Liver (tissue), 9 donors: ENCODE measurements around the gene S1PR1. TPM values are rescaled to one million over a fixed set of nuclear protein-coding genes. Genes with fewer than 3 reads are reported as not detected.

Source experiments
- DNase-seq: peaks from one replicate; pipeline ENCODE4 v3.0.0-alpha.2; 2017; ENCODE audit warnings: low spot score
- H3K27ac ChIP-seq, 2 donors: one replicate each; pipeline ENCODE4 v1.7.0; 2013; ENCODE audit warnings: inconsistent platforms in 2 of 2, low read length in 2 of 2, control low read depth in 1 of 2, low read depth in 1 of 2, mild to moderate bottlenecking in 1 of 2
- H3K27me3 ChIP-seq, 4 donors: one replicate each; pipeline versions ENCODE4 v1.6.1 to v1.7.0; 2013; ENCODE audit warnings: low read length in 3 of 4, inconsistent platforms in 1 of 4, mild to moderate bottlenecking in 1 of 4, moderate library complexity in 1 of 4; ENCODE audit not compliant: control insufficient read depth in 4 of 4, insufficient read depth in 4 of 4
- H3K36me3 ChIP-seq, 4 donors: one replicate each; pipeline versions ENCODE4 v1.6.1 to v1.7.0; 2013; ENCODE audit warnings: low read length in 3 of 4, mild to moderate bottlenecking in 3 of 4, low read depth in 1 of 4, moderate library complexity in 1 of 4; ENCODE audit not compliant: control insufficient read depth in 4 of 4, insufficient read depth in 3 of 4
- H3K4me1 ChIP-seq, 4 donors: one replicate each; pipeline versions ENCODE4 v1.6.1 to v1.7.0; 2013; ENCODE audit warnings: low read length in 3 of 4, mild to moderate bottlenecking in 3 of 4, moderate library complexity in 1 of 4; ENCODE audit not compliant: control insufficient read depth in 4 of 4, insufficient read depth in 4 of 4
- H3K4me3 ChIP-seq, 3 donors: one replicate each; pipeline versions ENCODE4 v1.6.1 to v1.7.0; 2013; ENCODE audit warnings: low read length in 3 of 3, control low read depth in 1 of 3, low read depth in 1 of 3, mild to moderate bottlenecking in 1 of 3
- H3K9ac ChIP-seq, 2 donors: one replicate each; pipeline ENCODE4 v1.7.0; 2013; ENCODE audit warnings: low read length in 2 of 2, mild to moderate bottlenecking in 2 of 2, moderate library complexity in 2 of 2, control low read depth in 1 of 2, low read depth in 1 of 2
- H3K9me3 ChIP-seq, 4 donors: one replicate each; pipeline versions ENCODE4 v1.6.1 to v1.7.0; 2013; ENCODE audit warnings: low read length in 3 of 4; ENCODE audit not compliant: control insufficient read depth in 4 of 4
- EGR1 ChIP-seq, 2 donors: IDR thresholded peaks; 2 replicates each; pipeline ENCODE4 v1.6.1; 2016 to 2018; ENCODE audit warnings: antibody characterized with exemption in 2 of 2, low read depth in 2 of 2
- FOXA1 ChIP-seq: IDR thresholded peaks from 2 replicates; pipeline ENCODE4 v1.6.1; 2016; ENCODE audit warnings: antibody characterized with exemption
- GABPA ChIP-seq, 2 donors: IDR thresholded peaks in 1 of 2; conservative IDR thresholded peaks in 1 of 2; 2 replicates each; pipeline ENCODE4 v1.6.1; 2016; ENCODE audit warnings: antibody characterized with exemption in 2 of 2, mild to moderate bottlenecking in 1 of 2, moderate library complexity in 1 of 2
- HNF4A ChIP-seq, 2 donors: conservative IDR thresholded peaks; 2 replicates each; pipeline ENCODE4 v1.6.1; 2016; ENCODE audit warnings: antibody characterized with exemption in 2 of 2, mild to moderate bottlenecking in 2 of 2
- HNF4G ChIP-seq: IDR thresholded peaks from 2 replicates; pipeline ENCODE4 v1.6.1; 2016; ENCODE audit warnings: antibody characterized with exemption
- JUND ChIP-seq, 2 donors: IDR thresholded peaks; 2 replicates each; pipeline ENCODE4 v1.6.1; 2016; ENCODE audit warnings: antibody characterized with exemption in 2 of 2
- RAD21 ChIP-seq, 2 donors: IDR thresholded peaks; 2 replicates each; pipeline ENCODE4 v1.6.1; 2016; ENCODE audit warnings: antibody characterized with exemption in 2 of 2, mild to moderate bottlenecking in 2 of 2
- RXRA ChIP-seq, 2 donors: IDR thresholded peaks; 2 replicates each; pipeline ENCODE4 v1.6.1; 2017 to 2018; ENCODE audit warnings: antibody characterized with exemption in 2 of 2, mild to moderate bottlenecking in 1 of 2
- polyA plus RNA-seq, 2 donors: library from polyadenylated mRNA; stranded (reverse) in 1 of 2; unstranded in 1 of 2; fragments of 200-250 nt in 1 of 2; fragments of >200 nt in 1 of 2; fragmentation: Nextera tagmentation in 1 of 2; extraction: Ambion mirVana in 1 of 2; gene quantifications; one replicate each; pipeline versions ENCODE4 v1.2.1 to v1.2.3, GENCODE V29; 2013 to 2015
- total RNA-seq, 2 donors: library from RNA; depleted of rRNA; stranded (reverse); fragments of >200 nt; gene quantifications; one replicate each; pipeline ENCODE4 v1.2.3, GENCODE V29; 2014
- TF ChIP-seq, protein P1 (sequence below): IDR thresholded peaks from 2 replicates; pipeline ENCODE4 v1.6.1; 2016; ENCODE audit warnings: antibody characterized with exemption
- TF ChIP-seq, protein P2 (sequence below): IDR thresholded peaks from 2 replicates; pipeline ENCODE4 v1.6.1; 2016; ENCODE audit warnings: antibody characterized with exemption, mild to moderate bottlenecking
- TF ChIP-seq, protein P3 (sequence below): IDR thresholded peaks from 2 replicates; pipeline ENCODE4 v1.6.1; 2016; ENCODE audit warnings: antibody characterized with exemption
- TF ChIP-seq, protein P4 (sequence below): fragments of 150-350 bp; IDR thresholded peaks from 2 replicates; pipeline ENCODE4 v1.5.1; 2017; ENCODE audit warnings: improper control_type of control experiment, low read depth, low read length; ENCODE audit not compliant: missing input control
- TF ChIP-seq, protein P5 (sequence below): IDR thresholded peaks from 2 replicates; pipeline ENCODE4 v1.6.1; 2016; ENCODE audit warnings: antibody characterized with exemption
- donor health status: healthy.
- donor health status: healthy.
- donor health status: healthy.
- donor health status: healthy.
- donor health status: healthy.

S1PR1 gene
- total and polyA plus RNA-seq, 4 donors = 7.8 to 13.9 (median 11.1) TPM

DNA sequence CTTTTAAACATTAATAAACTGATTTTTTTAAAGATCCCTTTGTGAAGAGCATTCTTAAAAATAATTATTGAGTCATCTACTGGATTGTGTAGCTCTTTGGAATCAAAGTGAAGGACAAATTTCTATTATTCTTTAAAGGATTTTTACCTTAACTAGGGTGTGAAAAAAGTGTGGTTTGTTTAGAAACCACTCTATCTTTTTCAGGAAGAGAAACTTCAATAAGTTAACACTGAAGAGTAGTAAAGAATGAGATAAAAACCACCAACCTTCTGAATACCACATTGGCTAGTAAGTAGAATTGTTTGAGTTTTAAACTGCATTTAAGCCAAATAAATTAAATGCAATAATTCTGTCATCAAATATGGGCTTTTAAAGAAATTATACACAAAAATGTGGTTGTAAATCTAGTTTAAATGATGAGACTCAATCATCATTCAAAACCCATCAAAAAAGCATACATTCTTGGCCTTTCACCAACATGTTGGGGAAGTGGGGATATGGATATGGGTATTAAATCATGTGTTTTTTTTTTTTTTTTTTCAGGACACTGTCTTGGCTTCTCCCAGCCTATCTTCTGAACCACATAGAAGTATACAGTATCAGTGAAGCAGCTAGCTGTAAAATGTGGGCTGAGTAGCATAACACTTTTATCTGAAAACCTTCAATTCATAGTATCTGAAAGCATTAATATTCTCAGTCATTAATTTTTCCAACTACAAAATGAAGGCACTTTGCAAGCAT, 4.8 kb downstream of the S1PR1 start:
- Histone ChIP-seq H3K4me3 (no peak overlapping the region), H3K4me1 (peaks cover 0 to 32% (median 12%) of the 10 kb centered on the region in 4 donors), H3K27ac (peak overlapping the region in 1 of 2 donors; percentile 41), H3K36me3 (peaks cover 0 to 26% (median 7%) of the 10 kb centered on the region in 4 donors), H3K27me3 (no peaks in the 10 kb centered on the region), H3K9me3 (no peaks in the 10 kb centered on the region), H3K9ac (peak overlapping the region in 1 of 2 donors; percentile 15)
- DNase-seq = no peak
- TF ChIP-seq FOXA1 = no peak
- TF ChIP-seq, protein P1, sequence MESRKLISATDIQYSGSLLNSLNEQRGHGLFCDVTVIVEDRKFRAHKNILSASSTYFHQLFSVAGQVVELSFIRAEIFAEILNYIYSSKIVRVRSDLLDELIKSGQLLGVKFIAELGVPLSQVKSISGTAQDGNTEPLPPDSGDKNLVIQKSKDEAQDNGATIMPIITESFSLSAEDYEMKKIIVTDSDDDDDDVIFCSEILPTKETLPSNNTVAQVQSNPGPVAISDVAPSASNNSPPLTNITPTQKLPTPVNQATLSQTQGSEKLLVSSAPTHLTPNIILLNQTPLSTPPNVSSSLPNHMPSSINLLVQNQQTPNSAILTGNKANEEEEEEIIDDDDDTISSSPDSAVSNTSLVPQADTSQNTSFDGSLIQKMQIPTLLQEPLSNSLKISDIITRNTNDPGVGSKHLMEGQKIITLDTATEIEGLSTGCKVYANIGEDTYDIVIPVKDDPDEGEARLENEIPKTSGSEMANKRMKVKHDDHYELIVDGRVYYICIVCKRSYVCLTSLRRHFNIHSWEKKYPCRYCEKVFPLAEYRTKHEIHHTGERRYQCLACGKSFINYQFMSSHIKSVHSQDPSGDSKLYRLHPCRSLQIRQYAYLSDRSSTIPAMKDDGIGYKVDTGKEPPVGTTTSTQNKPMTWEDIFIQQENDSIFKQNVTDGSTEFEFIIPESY = no peak
- no peak for TF ChIP-seq HNF4A (conservative IDR thresholded peaks at IDR 0.05)
- TF ChIP-seq RAD21 (IDR thresholded peaks at IDR 0.05) = no peak
- no peak for TF ChIP-seq RXRA (IDR thresholded peaks at IDR 0.05)
- TF ChIP-seq, protein P2, sequence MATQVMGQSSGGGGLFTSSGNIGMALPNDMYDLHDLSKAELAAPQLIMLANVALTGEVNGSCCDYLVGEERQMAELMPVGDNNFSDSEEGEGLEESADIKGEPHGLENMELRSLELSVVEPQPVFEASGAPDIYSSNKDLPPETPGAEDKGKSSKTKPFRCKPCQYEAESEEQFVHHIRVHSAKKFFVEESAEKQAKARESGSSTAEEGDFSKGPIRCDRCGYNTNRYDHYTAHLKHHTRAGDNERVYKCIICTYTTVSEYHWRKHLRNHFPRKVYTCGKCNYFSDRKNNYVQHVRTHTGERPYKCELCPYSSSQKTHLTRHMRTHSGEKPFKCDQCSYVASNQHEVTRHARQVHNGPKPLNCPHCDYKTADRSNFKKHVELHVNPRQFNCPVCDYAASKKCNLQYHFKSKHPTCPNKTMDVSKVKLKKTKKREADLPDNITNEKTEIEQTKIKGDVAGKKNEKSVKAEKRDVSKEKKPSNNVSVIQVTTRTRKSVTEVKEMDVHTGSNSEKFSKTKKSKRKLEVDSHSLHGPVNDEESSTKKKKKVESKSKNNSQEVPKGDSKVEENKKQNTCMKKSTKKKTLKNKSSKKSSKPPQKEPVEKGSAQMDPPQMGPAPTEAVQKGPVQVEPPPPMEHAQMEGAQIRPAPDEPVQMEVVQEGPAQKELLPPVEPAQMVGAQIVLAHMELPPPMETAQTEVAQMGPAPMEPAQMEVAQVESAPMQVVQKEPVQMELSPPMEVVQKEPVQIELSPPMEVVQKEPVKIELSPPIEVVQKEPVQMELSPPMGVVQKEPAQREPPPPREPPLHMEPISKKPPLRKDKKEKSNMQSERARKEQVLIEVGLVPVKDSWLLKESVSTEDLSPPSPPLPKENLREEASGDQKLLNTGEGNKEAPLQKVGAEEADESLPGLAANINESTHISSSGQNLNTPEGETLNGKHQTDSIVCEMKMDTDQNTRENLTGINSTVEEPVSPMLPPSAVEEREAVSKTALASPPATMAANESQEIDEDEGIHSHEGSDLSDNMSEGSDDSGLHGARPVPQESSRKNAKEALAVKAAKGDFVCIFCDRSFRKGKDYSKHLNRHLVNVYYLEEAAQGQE = no peak
- no peak for TF ChIP-seq JUND (IDR thresholded peaks at IDR 0.05)
- no peak for TF ChIP-seq HNF4G
- TF ChIP-seq, protein P3, sequence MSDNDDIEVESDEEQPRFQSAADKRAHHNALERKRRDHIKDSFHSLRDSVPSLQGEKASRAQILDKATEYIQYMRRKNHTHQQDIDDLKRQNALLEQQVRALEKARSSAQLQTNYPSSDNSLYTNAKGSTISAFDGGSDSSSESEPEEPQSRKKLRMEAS = no peak
- TF ChIP-seq, protein P4, sequence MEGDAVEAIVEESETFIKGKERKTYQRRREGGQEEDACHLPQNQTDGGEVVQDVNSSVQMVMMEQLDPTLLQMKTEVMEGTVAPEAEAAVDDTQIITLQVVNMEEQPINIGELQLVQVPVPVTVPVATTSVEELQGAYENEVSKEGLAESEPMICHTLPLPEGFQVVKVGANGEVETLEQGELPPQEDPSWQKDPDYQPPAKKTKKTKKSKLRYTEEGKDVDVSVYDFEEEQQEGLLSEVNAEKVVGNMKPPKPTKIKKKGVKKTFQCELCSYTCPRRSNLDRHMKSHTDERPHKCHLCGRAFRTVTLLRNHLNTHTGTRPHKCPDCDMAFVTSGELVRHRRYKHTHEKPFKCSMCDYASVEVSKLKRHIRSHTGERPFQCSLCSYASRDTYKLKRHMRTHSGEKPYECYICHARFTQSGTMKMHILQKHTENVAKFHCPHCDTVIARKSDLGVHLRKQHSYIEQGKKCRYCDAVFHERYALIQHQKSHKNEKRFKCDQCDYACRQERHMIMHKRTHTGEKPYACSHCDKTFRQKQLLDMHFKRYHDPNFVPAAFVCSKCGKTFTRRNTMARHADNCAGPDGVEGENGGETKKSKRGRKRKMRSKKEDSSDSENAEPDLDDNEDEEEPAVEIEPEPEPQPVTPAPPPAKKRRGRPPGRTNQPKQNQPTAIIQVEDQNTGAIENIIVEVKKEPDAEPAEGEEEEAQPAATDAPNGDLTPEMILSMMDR = no peak
- TF ChIP-seq GABPA (IDR thresholded peaks at IDR 0.05 in 1 of 2, conservative IDR thresholded peaks at IDR 0.05 in 1 of 2) = no peak
- TF ChIP-seq, protein P5, sequence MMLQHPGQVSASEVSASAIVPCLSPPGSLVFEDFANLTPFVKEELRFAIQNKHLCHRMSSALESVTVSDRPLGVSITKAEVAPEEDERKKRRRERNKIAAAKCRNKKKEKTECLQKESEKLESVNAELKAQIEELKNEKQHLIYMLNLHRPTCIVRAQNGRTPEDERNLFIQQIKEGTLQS = no peak
- TF ChIP-seq EGR1 (IDR thresholded peaks at IDR 0.05; ENCODE audit: low read depth in 2 of 2) = no peak
